Neural cell (in vitro differentiated cells): Measurements from ENCODE around the gene TMEM132E. TPM values are rescaled to one million over a fixed set of nuclear protein-coding genes. Genes with fewer than 3 reads are reported as not detected.

ENCODE experiments used
- H2AFZ ChIP-seq: fragments of 200-600, 300-800 bp; sonication (generic), shearing (Covaris generic); 2 replicates; pipeline ENCODE4 v1.6.0; 2014; ENCODE audit warnings: low read depth, mild to moderate bottlenecking, antibody characterized with exemption, low read length, moderate library complexity
- H3F3A ChIP-seq: fragments of 200-600 bp; shearing (Covaris generic); 2 replicates; pipeline ENCODE4 v1.6.1; 2016; ENCODE audit warnings: mild to moderate bottlenecking, moderate library complexity, mixed read lengths, antibody characterized with exemption, low read length; ENCODE audit not compliant: insufficient read depth, poor library complexity, severe bottlenecking
- H3K27ac ChIP-seq: fragments of 200-600, 300-800 bp; sonication (generic), shearing (Covaris generic); 2 replicates; pipeline ENCODE4 v1.5.1; 2014; ENCODE audit warnings: mild to moderate bottlenecking, low read length, moderate library complexity
- H3K27me3 ChIP-seq: fragments of 300-800, 200-600 bp; sonication (generic), shearing (Covaris generic); 2 replicates; pipeline ENCODE4 v1.6.0; 2014; ENCODE audit warnings: mild to moderate bottlenecking, low read depth, low read length, moderate library complexity; ENCODE audit not compliant: insufficient read depth
- H3K36me3 ChIP-seq: fragments of 300-800, 200-600 bp; sonication (generic), shearing (Covaris generic); 2 replicates; pipeline ENCODE4 v1.5.1; 2014; ENCODE audit warnings: mild to moderate bottlenecking, antibody characterized with exemption, low read length, moderate library complexity; ENCODE audit not compliant: insufficient read depth
- H3K4me2 ChIP-seq: fragments of 300-800, 200-600 bp; sonication (generic), shearing (Covaris generic); 2 replicates; pipeline ENCODE4 v1.6.0; 2014; ENCODE audit warnings: mild to moderate bottlenecking, low read length
- H3K4me3 ChIP-seq: fragments of 300-800, 200-600 bp; sonication (generic), shearing (Covaris generic); 2 replicates; pipeline ENCODE4 v1.5.1; 2014; ENCODE audit warnings: mild to moderate bottlenecking, low read length, moderate library complexity
- H3K79me2 ChIP-seq: fragments of 200-600 bp; shearing (Covaris generic); replicated peaks from 2 replicates; pipeline ENCODE4 v1.6.0; 2014; ENCODE audit warnings: mild to moderate bottlenecking, low read length, moderate library complexity; ENCODE audit not compliant: insufficient read depth
- H3K9ac ChIP-seq: fragments of 300-800, 200-600 bp; sonication (generic), shearing (Covaris generic); 2 replicates; pipeline ENCODE4 v1.6.1; 2016; ENCODE audit warnings: mild to moderate bottlenecking, low read length, mixed read lengths
- H3K9me2 ChIP-seq: fragments of 200-600 bp; shearing (Covaris generic); 2 replicates; pipeline ENCODE4 v1.6.1; 2016; ENCODE audit warnings: mild to moderate bottlenecking, low read length, mixed read lengths; ENCODE audit not compliant: insufficient read depth
- H3K9me3 ChIP-seq: fragments of 200-600, 300-800 bp; sonication (generic), shearing (Covaris generic); 2 replicates; pipeline ENCODE4 v1.6.1; 2016; ENCODE audit warnings: mild to moderate bottlenecking, mixed run types, low read length, moderate library complexity, mixed read lengths
- H4K20me1 ChIP-seq: fragments of 200-600 bp; shearing (Covaris generic); 2 replicates; pipeline ENCODE4 v1.6.1; 2016; ENCODE audit warnings: mild to moderate bottlenecking, mixed run types; ENCODE audit not compliant: insufficient read depth
- EP300 ChIP-seq: fragments of 450-650 bp; conservative IDR thresholded peaks from 2 replicates; pipeline ENCODE4 v1.6.1; 2014; ENCODE audit warnings: antibody characterized with exemption, mild to moderate bottlenecking, moderate library complexity; ENCODE audit not compliant: poor library complexity, severe bottlenecking
- EZH2 ChIP-seq: fragments of 200-600, 300-800 bp; shearing (Covaris generic), sonication (generic); IDR thresholded peaks from 2 replicates; pipeline ENCODE4 v1.6.1; 2014; ENCODE audit warnings: antibody characterized with exemption, low read length, borderline replicate concordance, mild to moderate bottlenecking; ENCODE audit not compliant: insufficient read depth, poor library complexity, severe bottlenecking
- MXI1 ChIP-seq: fragments of 450-650 bp; conservative IDR thresholded peaks from 2 replicates; pipeline ENCODE4 v1.6.1; 2014; ENCODE audit warnings: antibody characterized with exemption, mild to moderate bottlenecking; ENCODE audit not compliant: poor library complexity, severe bottlenecking
- POLR2AphosphoS5 ChIP-seq: IDR thresholded peaks from 2 replicates; pipeline ENCODE4 v1.6.1; 2012
- RAD21 ChIP-seq: fragments of 450-650 bp; conservative IDR thresholded peaks from 2 replicates; pipeline ENCODE4 v1.6.1; 2014; ENCODE audit warnings: antibody characterized with exemption, mild to moderate bottlenecking, moderate library complexity
- REST ChIP-seq: IDR thresholded peaks from 2 replicates; pipeline ENCODE4 v1.6.1; 2012; ENCODE audit warnings: borderline replicate concordance
- SMC3 ChIP-seq: fragments of 450-650 bp; conservative IDR thresholded peaks from 2 replicates; pipeline ENCODE4 v1.6.1; 2014; ENCODE audit warnings: antibody characterized with exemption, mild to moderate bottlenecking, moderate library complexity; ENCODE audit not compliant: poor library complexity
- TAF1 ChIP-seq: IDR thresholded peaks from 2 replicates; pipeline ENCODE4 v1.6.1; 2012; ENCODE audit warnings: low read depth
- polyA plus RNA-seq: library from polyadenylated mRNA; depleted of rRNA; stranded (reverse); fragments of >200 nt; gene quantifications from 2 replicates; pipeline ENCODE4 v1.2.3, GENCODE V29; 2014
- TF ChIP-seq, protein P1 (sequence below): fragments of 450-650 bp; IDR thresholded peaks from 2 replicates; pipeline ENCODE4 v1.5.1; 2014; ENCODE audit warnings: antibody characterized with exemption, mild to moderate bottlenecking, moderate library complexity; ENCODE audit not compliant: poor library complexity, severe bottlenecking

Gene TMEM132E
- polyA plus RNA-seq, 1 donor from 2014 or later: 1.8 TPM

DNA sequence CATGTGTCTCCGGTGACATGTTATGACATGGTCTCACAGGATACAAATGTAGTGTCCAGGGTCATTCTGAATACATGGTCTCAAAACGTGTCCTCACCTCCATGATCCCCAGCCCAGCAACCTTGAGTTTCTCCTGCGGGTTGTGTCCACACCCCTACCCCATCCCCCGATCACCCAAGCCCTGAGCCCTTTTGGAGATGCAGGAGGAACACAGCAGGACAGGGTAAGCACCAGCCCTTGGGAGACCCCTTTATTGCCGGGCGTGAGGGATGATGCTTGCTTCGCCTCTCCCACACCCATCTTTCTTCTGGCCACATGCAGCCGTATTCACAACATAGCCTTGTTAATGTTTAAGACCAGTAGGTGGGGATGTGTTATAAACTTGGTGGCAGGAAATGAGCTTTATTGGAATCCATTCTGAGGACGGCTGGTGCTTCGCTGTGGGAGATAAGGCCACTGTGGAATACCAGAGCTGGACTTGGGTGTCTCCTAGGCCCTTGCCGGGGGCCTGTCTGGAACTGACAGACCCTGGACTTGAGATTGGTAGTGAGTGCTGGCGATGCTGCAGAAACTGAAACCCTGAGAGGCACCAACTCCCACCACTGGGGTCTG, 5.5 kb downstream of the TMEM132E start:
- Histone ChIP-seq H3K27me3 (peaks cover 50% of the 10 kb centered on the region), H3K9me2 (no peaks in the 10 kb centered on the region), H3K4me2 (no peak overlapping the region), H3K36me3 (no peaks in the 10 kb centered on the region), H3K79me2 (no peaks in the 10 kb centered on the region), H3K27ac (no peak overlapping the region), H3K4me3 (no peak overlapping the region), H2AFZ (no peak overlapping the region), H4K20me1 (no peaks in the 10 kb centered on the region), H3F3A (no peaks in the 10 kb centered on the region), H3K9ac (no peak overlapping the region), H3K9me3 (no peaks in the 10 kb centered on the region)
- TF ChIP-seq, protein P1, sequence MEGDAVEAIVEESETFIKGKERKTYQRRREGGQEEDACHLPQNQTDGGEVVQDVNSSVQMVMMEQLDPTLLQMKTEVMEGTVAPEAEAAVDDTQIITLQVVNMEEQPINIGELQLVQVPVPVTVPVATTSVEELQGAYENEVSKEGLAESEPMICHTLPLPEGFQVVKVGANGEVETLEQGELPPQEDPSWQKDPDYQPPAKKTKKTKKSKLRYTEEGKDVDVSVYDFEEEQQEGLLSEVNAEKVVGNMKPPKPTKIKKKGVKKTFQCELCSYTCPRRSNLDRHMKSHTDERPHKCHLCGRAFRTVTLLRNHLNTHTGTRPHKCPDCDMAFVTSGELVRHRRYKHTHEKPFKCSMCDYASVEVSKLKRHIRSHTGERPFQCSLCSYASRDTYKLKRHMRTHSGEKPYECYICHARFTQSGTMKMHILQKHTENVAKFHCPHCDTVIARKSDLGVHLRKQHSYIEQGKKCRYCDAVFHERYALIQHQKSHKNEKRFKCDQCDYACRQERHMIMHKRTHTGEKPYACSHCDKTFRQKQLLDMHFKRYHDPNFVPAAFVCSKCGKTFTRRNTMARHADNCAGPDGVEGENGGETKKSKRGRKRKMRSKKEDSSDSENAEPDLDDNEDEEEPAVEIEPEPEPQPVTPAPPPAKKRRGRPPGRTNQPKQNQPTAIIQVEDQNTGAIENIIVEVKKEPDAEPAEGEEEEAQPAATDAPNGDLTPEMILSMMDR: peak; percentile 73
- TF ChIP-seq MXI1: no peak
- no peak for TF ChIP-seq TAF1
- no peak for TF ChIP-seq EP300
- peak; percentile 79 for TF ChIP-seq RAD21
- TF ChIP-seq SMC3: peak; percentile 79
- TF ChIP-seq POLR2AphosphoS5: no peak
- no peak for TF ChIP-seq EZH2
- no peak for TF ChIP-seq REST

GRCh38 chr17:34586346-34586846, 7.0 kb downstream of the TMEM132E start:
- H4K20me1 ChIP-seq: no peaks in the 10 kb centered on the region
- no peak overlapping the region for H2AFZ ChIP-seq
- no peaks in the 10 kb centered on the region for H3K9me3 ChIP-seq
- H3K9ac ChIP-seq: no peak overlapping the region
- no peaks in the 10 kb centered on the region for H3K79me2 ChIP-seq
- H3K4me3 ChIP-seq: no peak overlapping the region
- H3F3A ChIP-seq: no peaks in the 10 kb centered on the region
- TF ChIP-seq EZH2 (no peak), EP300 (no peak), MXI1 (no peak), POLR2AphosphoS5 (no peak), RAD21 (no peak), SMC3 (no peak), REST (no peak), TAF1 (no peak)
- TF ChIP-seq, protein P1: no peak
- H3K4me2 ChIP-seq: no peak overlapping the region
- H3K9me2 ChIP-seq: no peaks in the 10 kb centered on the region
- no peaks in the 10 kb centered on the region for H3K36me3 ChIP-seq
- no peak overlapping the region for H3K27ac ChIP-seq
- H3K27me3 ChIP-seq: peaks cover 35% of the 10 kb centered on the region
